ENCODE results near the gene PTPRK.

PTPRK gene

GRCh38 chr6:128161263-128161662 is 359.1 kb downstream of the PTPRK start:
- no peak for TF ChIP-seq CTCF (IDR thresholded peaks at IDR 0.05; ENCODE audit: insufficient read depth, missing control alignments)
- no peak for DNase-seq (ENCODE audit: insufficient read length, low spot score)
- peak; percentile 6 for FAIRE-seq

- TF ChIP-seq CTCF (IDR thresholded peaks at IDR 0.05; ENCODE audit: insufficient read depth, missing control alignments), result no peak
- no peak for FAIRE-seq
- DNase-seq (ENCODE audit: insufficient read length, low spot score), result no peak
These were observed 361.9 kb downstream of the PTPRK start for GRCh38 chr6:128158496-128158895.

GRCh38 chr6:128156321-128157111 is 363.9 kb downstream of the PTPRK start:
- DNase-seq (ENCODE audit: insufficient read length, low spot score) (no peak), FAIRE-seq (no peak)
- TF ChIP-seq CTCF (IDR thresholded peaks at IDR 0.05; ENCODE audit: insufficient read depth, missing control alignments), result no peak

- no peak for DNase-seq (ENCODE audit: insufficient read length, low spot score)
- no peak for TF ChIP-seq CTCF (IDR thresholded peaks at IDR 0.05; ENCODE audit: insufficient read depth, missing control alignments)
- no peak for FAIRE-seq
These were observed 364.6 kb downstream of the PTPRK start for GRCh38 chr6:128155826-128156225.

- DNase-seq (ENCODE audit: insufficient read length, low spot score) (no peak), FAIRE-seq (no peak)
- no peak for TF ChIP-seq CTCF (IDR thresholded peaks at IDR 0.05; ENCODE audit: insufficient read depth, missing control alignments)
These were observed 367.8 kb downstream of the PTPRK start for GRCh38 chr6:128152551-128152950.

DNA sequence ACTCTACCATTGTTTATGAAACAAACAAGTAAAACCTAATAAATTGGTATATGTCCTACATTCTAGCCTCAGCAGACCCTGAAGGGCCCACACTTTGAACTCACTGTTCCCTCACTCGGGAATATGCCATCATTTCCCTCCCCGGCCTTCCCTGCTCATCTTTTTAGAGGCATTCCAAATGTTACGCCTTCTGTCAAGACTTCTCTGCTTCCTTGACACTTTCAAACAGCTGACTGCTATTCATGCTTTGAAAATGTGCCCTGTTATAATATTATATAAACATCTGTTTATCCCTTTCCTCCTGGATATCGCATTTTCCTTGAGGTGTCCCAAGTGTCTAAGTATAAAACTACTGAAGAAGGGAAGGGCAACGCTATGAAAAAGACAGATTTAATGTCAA is 370.0 kb downstream of the PTPRK start:
- FAIRE-seq (no peak), DNase-seq (ENCODE audit: insufficient read length, low spot score) (no peak)
- TF ChIP-seq CTCF (IDR thresholded peaks at IDR 0.05; ENCODE audit: insufficient read depth, missing control alignments), result no peak

DNA sequence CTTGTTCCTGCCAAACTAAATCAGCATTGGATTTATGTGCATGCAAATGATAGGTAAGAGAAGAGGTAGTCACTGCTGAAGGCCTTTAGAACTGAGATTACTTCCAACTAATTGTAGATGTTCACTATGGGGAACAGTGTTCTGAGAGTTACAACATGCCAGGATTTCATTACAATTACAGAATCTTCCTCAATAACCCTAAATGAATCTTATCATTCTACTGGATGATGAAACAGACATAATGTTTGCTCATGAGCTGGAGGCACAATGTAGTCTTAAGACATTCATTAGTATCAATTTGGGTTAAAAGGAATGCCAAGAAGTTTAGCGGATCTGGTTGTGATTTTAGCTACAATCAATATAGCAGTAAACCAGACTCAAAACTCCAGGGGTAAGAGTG is 370.6 kb downstream of the PTPRK start:
- DNase-seq (ENCODE audit: insufficient read length, low spot score) (no peak), FAIRE-seq (no peak)
- TF ChIP-seq CTCF (IDR thresholded peaks at IDR 0.05; ENCODE audit: insufficient read depth, missing control alignments), result no peak
